Measurements from ENCODE around the gene C6orf62. TPM values are rescaled to one million over a fixed set of nuclear protein-coding genes. Genes with fewer than 3 reads are reported as not detected.
"Not testable (repeated sequence)": the region's sequence is repeated elsewhere in the genome, so short reads cannot be mapped to it uniquely, and the experiment has no call there.

The C6orf62 gene
- total RNA-seq, 2 experiments from 2014 or later = 138 to 153 TPM

- no peak for DNase-seq
- Mint-ChIP-seq H3K27ac (no peak overlapping the region), H3K36me3 (ENCODE audit: low read depth) (peaks cover 73% of the 10 kb centered on the region), H3K4me1 (peaks cover 44% of the 10 kb centered on the region), H3K4me3 (no peak overlapping the region), H3K9me3 (no peaks in the 10 kb centered on the region), H3K27me3 (no peaks in the 10 kb centered on the region)
- ChIA-PET POLR2A (interaction anchor here (0.6 kb wide), 1 partner anchor 297 kb away, joined by 3 read pairs; no protein-coding TSS in a partner anchor), CTCF (no interaction called here)
These were observed 9.8 kb downstream of the C6orf62 start for GRCh38 chr6:24709014-24709711.

GRCh38 chr6:24708612-24709011 is 10.3 kb downstream of the C6orf62 start:
- POLR2A ChIA-PET = no interaction called here
- CTCF ChIA-PET = interaction anchor here (1.1 kb wide), 1 partner anchor 81 kb away, joined by 3 read pairs; no protein-coding TSS in a partner anchor
- no peak overlapping the region for H3K27ac Mint-ChIP-seq

GRCh38 chr6:24704468-24704867 is 14.5 kb downstream of the C6orf62 start:
- Mint-ChIP-seq H3K4me3 (no peak overlapping the region), H3K36me3 (ENCODE audit: low read depth) (peaks cover 66% of the 10 kb centered on the region)

More at GRCh38 chr6:24708612-24709011, 10.3 kb downstream of the C6orf62 start:
- Mint-ChIP-seq H3K4me3 (no peak overlapping the region), H3K27me3 (no peaks in the 10 kb centered on the region), H3K9me3 (no peaks in the 10 kb centered on the region), H3K4me1 (peaks cover 43% of the 10 kb centered on the region), H3K36me3 (ENCODE audit: low read depth) (peaks cover 73% of the 10 kb centered on the region)
- no peak for DNase-seq

GRCh38 chr6:24702720-24703282 is 16.2 kb downstream of the C6orf62 start:
- ChIA-PET POLR2A (no interaction called here), CTCF (interaction anchor here (1.3 kb wide), 1 partner anchor 36 kb away, joined by 3 read pairs; the partner anchor contains the start of genes ACOT13 and TDP2)
- Mint-ChIP-seq H3K4me3 (no peak overlapping the region), H3K4me1 (peaks cover 22% of the 10 kb centered on the region), H3K9me3 (no peaks in the 10 kb centered on the region), H3K27me3 (no peaks in the 10 kb centered on the region), H3K27ac (no peak overlapping the region), H3K36me3 (ENCODE audit: low read depth) (peaks cover 57% of the 10 kb centered on the region)
- no peak for DNase-seq

More at GRCh38 chr6:24704468-24704867, 14.5 kb downstream of the C6orf62 start:
- H3K9me3 Mint-ChIP-seq = no peaks in the 10 kb centered on the region
- ChIA-PET POLR2A (interaction anchor here (0.7 to 1.2 kb wide), 3 partner anchors 13 to 232 kb away, joined by 3 to 8 read pairs (median 3); no protein-coding TSS in a partner anchor), CTCF (interaction anchor here (1.3 to 1.8 kb wide), 2 partner anchors 14 to 62 kb away, joined by 3 to 6 read pairs; partner anchors contain the start of gene C6orf62)
- no peaks in the 10 kb centered on the region for H3K27me3 Mint-ChIP-seq
- H3K27ac Mint-ChIP-seq = no peak overlapping the region
- H3K4me1 Mint-ChIP-seq = peaks cover 24% of the 10 kb centered on the region
- DNase-seq = no peak

- no peak overlapping the region for H3K4me3 Mint-ChIP-seq
- H3K4me1 Mint-ChIP-seq = peaks cover 13% of the 10 kb centered on the region
- H3K36me3 Mint-ChIP-seq (ENCODE audit: low read depth) = peaks cover 33% of the 10 kb centered on the region
- H3K27me3 Mint-ChIP-seq = no peaks in the 10 kb centered on the region
- no peaks in the 10 kb centered on the region for H3K9me3 Mint-ChIP-seq
- no peak overlapping the region for H3K27ac Mint-ChIP-seq
- no peak for DNase-seq
- POLR2A ChIA-PET = no interaction called here
- CTCF ChIA-PET = interaction anchor here (0.6 kb wide), 1 partner anchor 116 kb away, joined by 3 read pairs; no protein-coding TSS in a partner anchor
These were observed 19.2 kb downstream of the C6orf62 start for GRCh38 chr6:24699521-24700359.

- no peak overlapping the region for H3K4me3 Mint-ChIP-seq
- peaks cover 13% of the 10 kb centered on the region for H3K4me1 Mint-ChIP-seq
- H3K9me3 Mint-ChIP-seq = no peaks in the 10 kb centered on the region
- DNase-seq = no peak
- peaks cover 8% of the 10 kb centered on the region for H3K36me3 Mint-ChIP-seq (ENCODE audit: low read depth)
- H3K27me3 Mint-ChIP-seq = no peaks in the 10 kb centered on the region
- CTCF ChIA-PET = interaction anchor here (1.0 kb wide), 1 partner anchor 112 kb away, joined by 3 read pairs; no protein-coding TSS in a partner anchor
- POLR2A ChIA-PET = no interaction called here
- no peak overlapping the region for H3K27ac Mint-ChIP-seq
These were observed 22.9 kb downstream of the C6orf62 start for GRCh38 chr6:24696097-24696496.

- H3K27me3 Mint-ChIP-seq; H3K9me3 Mint-ChIP-seq; H3K4me3 Mint-ChIP-seq; POLR2A ChIA-PET; H3K36me3 Mint-ChIP-seq (ENCODE audit: low read depth); H3K27ac Mint-ChIP-seq: not testable (repeated sequence)
- H3K4me1 Mint-ChIP-seq = peaks cover 13% of the 10 kb centered on the region
- CTCF ChIA-PET = interaction anchor here (1.0 kb wide), 1 partner anchor 112 kb away, joined by 3 read pairs; no protein-coding TSS in a partner anchor
- DNase-seq = peak; percentile 22
These were observed 23.3 kb downstream of the C6orf62 start for GRCh38 chr6:24695635-24696034.

- Mint-ChIP-seq H3K4me1 (peaks cover 13% of the 10 kb centered on the region), H3K27me3 (no peaks in the 10 kb centered on the region), H3K9me3 (no peaks in the 10 kb centered on the region), H3K36me3 (ENCODE audit: low read depth) (peaks cover 2% of the 10 kb centered on the region), H3K27ac (no peak overlapping the region), H3K4me3 (no peak overlapping the region)
- CTCF ChIA-PET = interaction anchor here (1.0 kb wide), 1 partner anchor 11 kb away, joined by 4 read pairs; no protein-coding TSS in a partner anchor
- DNase-seq = no peak
- POLR2A ChIA-PET = no interaction called here
These were observed 24.8 kb downstream of the C6orf62 start for GRCh38 chr6:24694198-24694597.

GRCh38 chr6:24692848-24693592 is 25.9 kb downstream of the C6orf62 start:
- Mint-ChIP-seq H3K27me3 (no peaks in the 10 kb centered on the region), H3K9me3 (no peaks in the 10 kb centered on the region), H3K4me3 (no peak overlapping the region), H3K27ac (no peak overlapping the region), H3K4me1 (peaks cover 13% of the 10 kb centered on the region), H3K36me3 (ENCODE audit: low read depth) (no peaks in the 10 kb centered on the region)
- DNase-seq = no peak
- ChIA-PET CTCF (interaction anchor here (1.6 kb wide), 1 partner anchor 112 kb away, joined by 6 read pairs; no protein-coding TSS in a partner anchor), POLR2A (no interaction called here)

- Mint-ChIP-seq H3K27ac (no peak overlapping the region), H3K27me3 (no peaks in the 10 kb centered on the region), H3K4me3 (no peak overlapping the region), H3K36me3 (ENCODE audit: low read depth) (peaks cover under 1% of the 10 kb centered on the region), H3K9me3 (no peaks in the 10 kb centered on the region), H3K4me1 (peaks cover 13% of the 10 kb centered on the region)
- POLR2A ChIA-PET = no interaction called here
- CTCF ChIA-PET = interaction anchor here (1.6 kb wide), 1 partner anchor 111 kb away, joined by 6 read pairs; no protein-coding TSS in a partner anchor
- no peak for DNase-seq
These were observed 26.5 kb downstream of the C6orf62 start for GRCh38 chr6:24692415-24692814.

GRCh38 chr6:24692003-24692402 is 27.0 kb downstream of the C6orf62 start:
- DNase-seq = no peak
- Mint-ChIP-seq H3K36me3 (ENCODE audit: low read depth) (peaks cover 3% of the 10 kb centered on the region), H3K9me3 (no peaks in the 10 kb centered on the region), H3K4me1 (peaks cover 13% of the 10 kb centered on the region), H3K27me3 (no peaks in the 10 kb centered on the region), H3K4me3 (no peak overlapping the region), H3K27ac (no peak overlapping the region)
- ChIA-PET CTCF (interaction anchor here (0.9 to 1.6 kb wide), 2 partner anchors 111 to 168 kb away, joined by 3 to 6 read pairs; no protein-coding TSS in a partner anchor), POLR2A (no interaction called here)

GRCh38 chr6:24691550-24691949 is 27.4 kb downstream of the C6orf62 start:
- no peak overlapping the region for H3K4me3 Mint-ChIP-seq
- CTCF ChIA-PET = interaction anchor here (0.9 to 1.6 kb wide), 2 partner anchors 110 to 167 kb away, joined by 3 to 6 read pairs; no protein-coding TSS in a partner anchor
- POLR2A ChIA-PET = no interaction called here
- peaks cover 3% of the 10 kb centered on the region for H3K36me3 Mint-ChIP-seq (ENCODE audit: low read depth)
- peaks cover 13% of the 10 kb centered on the region for H3K4me1 Mint-ChIP-seq
- DNase-seq = no peak
- no peak overlapping the region for H3K27ac Mint-ChIP-seq
- no peaks in the 10 kb centered on the region for H3K9me3 Mint-ChIP-seq
- H3K27me3 Mint-ChIP-seq = no peaks in the 10 kb centered on the region
